Endothelial cell of umbilical vein (primary cell): ENCODE results near the gene LOXHD1. TPM values are rescaled to one million over a fixed set of nuclear protein-coding genes. Genes with fewer than 3 reads are reported as not detected.

Experiments used
- BruUV-seq: library from RNA; stranded (reverse); fragments of 400-500 nt; replicated peaks from 2 replicates; lab custom pipeline; 2021; lab: Mats Ljungman, UMichigan
- CTCF ChIA-PET: fragments of 300-600, 350-600 bp; sonication (Branson Sonifier 250); formaldehyde crosslinking; loops from one replicate; lab custom pipeline; 2021; ENCODE audit warnings: antibody characterized with exemption, inconsistent platforms; lab: Charles Lee
- POLR2A ChIA-PET: fragments of 300-600, 350-600 bp; sonication (Branson Sonifier 250); formaldehyde crosslinking; loops from one replicate; lab custom pipeline; 2021; ENCODE audit warnings: antibody characterized with exemption, inconsistent platforms; lab: Charles Lee
- DNase-seq: peaks from one replicate; pipeline ENCODE4 v3.0.0-alpha.2; 2011; ENCODE audit warnings: low read depth, low spot score
- FAIRE-seq: peaks from 2 replicates; lab custom pipeline; 2011; peaks lifted over from hg19 to GRCh38; lab: Jason Lieb, UNC
- H2AFZ ChIP-seq: 2 replicates; pipeline ENCODE4 v1.6.0; 2012; ENCODE audit warnings: low read depth, low read length, control low read depth, inconsistent platforms
- H3K27ac ChIP-seq: 2 replicates; pipeline ENCODE4 v1.5.1; 2011; ENCODE audit warnings: low read depth, mild to moderate bottlenecking, control low read depth, low read length, moderate library complexity; ENCODE audit not compliant: insufficient read depth
- H3K27me3 ChIP-seq, 2 experiments: 2 replicates each; pipeline versions ENCODE4 v1.6.0 to v1.6.1; 2011; ENCODE audit warnings: low read length in 2 of 2, mixed read lengths in 1 of 2; ENCODE audit not compliant: control insufficient read depth in 2 of 2, insufficient read depth in 2 of 2
- H3K36me3 ChIP-seq, 2 experiments: 2 replicates in 1 of 2; 3 replicates in 1 of 2; pipeline ENCODE4 v1.5.1; 2011; ENCODE audit warnings: low read length in 2 of 2, mild to moderate bottlenecking in 1 of 2, moderate library complexity in 1 of 2; ENCODE audit not compliant: control insufficient read depth in 2 of 2, insufficient read depth in 2 of 2; ENCODE audit errors: extremely low read depth in 1 of 2
- H3K4me1 ChIP-seq: 3 replicates; pipeline ENCODE4 v1.5.1; 2011; ENCODE audit warnings: mild to moderate bottlenecking, low read length; ENCODE audit not compliant: control insufficient read depth, insufficient read depth; ENCODE audit errors: extremely low read depth
- H3K4me2 ChIP-seq: 2 replicates; pipeline ENCODE4 v1.6.1; 2011; ENCODE audit warnings: low read length, control low read depth, mixed read lengths; ENCODE audit not compliant: insufficient read depth
- H3K4me3 ChIP-seq, 3 experiments: fragments of 200-600 bp in 1 of 3; sonication (generic), shearing (Covaris generic) in 1 of 3; replicated peaks in 1 of 3; 2 replicates each; pipeline ENCODE4 v1.5.1; 2011 to 2016; ENCODE audit warnings: control low read depth in 3 of 3, low read length in 3 of 3, mild to moderate bottlenecking in 2 of 3, inconsistent platforms in 1 of 3, low read depth in 1 of 3, moderate library complexity in 1 of 3; ENCODE audit not compliant: insufficient read depth in 1 of 3
- H3K79me2 ChIP-seq: 2 replicates; pipeline ENCODE4 v1.6.0; 2012; ENCODE audit warnings: low read length, inconsistent platforms; ENCODE audit not compliant: control insufficient read depth, insufficient read depth
- H3K9ac ChIP-seq: replicated peaks from 2 replicates; pipeline ENCODE3; 2011; ENCODE audit warnings: low read length, control low read depth; ENCODE audit not compliant: insufficient read depth; ENCODE audit errors: extremely low read depth
- H3K9me1 ChIP-seq: replicated peaks from 3 replicates; pipeline ENCODE4 v1.6.0; 2011; ENCODE audit warnings: mild to moderate bottlenecking, low read length; ENCODE audit not compliant: control insufficient read depth, insufficient read depth; ENCODE audit errors: extremely low read depth
- H3K9me3 ChIP-seq: replicated peaks from 2 replicates; pipeline ENCODE4 v1.5.1; 2012; ENCODE audit warnings: low read length, inconsistent platforms; ENCODE audit not compliant: control insufficient read depth, insufficient read depth
- H4K20me1 ChIP-seq: replicated peaks from 2 replicates; pipeline ENCODE3; 2011; ENCODE audit warnings: mild to moderate bottlenecking, low read length; ENCODE audit not compliant: control insufficient read depth, insufficient read depth; ENCODE audit errors: extremely low read depth
- CTCF ChIP-seq, 2 donors: IDR thresholded peaks; 1 replicate in 1 of 2; 2 replicates in 1 of 2; pipeline ENCODE4 v1.5.1; 2011; ENCODE audit warnings: low read length in 2 of 2, mild to moderate bottlenecking in 2 of 2, moderate library complexity in 2 of 2, control low read depth in 1 of 2, inconsistent platforms in 1 of 2, low read depth in 1 of 2; ENCODE audit not compliant: insufficient read depth in 1 of 2; ENCODE audit errors: extremely low read depth in 1 of 2
- EZH2 ChIP-seq: IDR thresholded peaks from 2 replicates; pipeline ENCODE4 v1.6.1; 2012; ENCODE audit warnings: borderline replicate concordance, low read depth, mild to moderate bottlenecking, moderate library complexity, low read length, inconsistent platforms; ENCODE audit not compliant: severe bottlenecking
- FOS ChIP-seq: IDR thresholded peaks from 2 replicates; pipeline ENCODE4 v1.6.1; 2011; ENCODE audit warnings: mild to moderate bottlenecking, low read length, moderate library complexity, borderline replicate concordance; ENCODE audit not compliant: insufficient read depth
- GATA2 ChIP-seq: IDR thresholded peaks from 2 replicates; pipeline ENCODE4 v1.7.0; 2011; ENCODE audit warnings: low read depth, mild to moderate bottlenecking, moderate library complexity, mixed read lengths, low read length; ENCODE audit not compliant: insufficient read length, insufficient read depth
- JUN ChIP-seq: IDR thresholded peaks from 2 replicates; pipeline ENCODE4 v1.6.1; 2011; ENCODE audit warnings: borderline replicate concordance, low read depth; ENCODE audit not compliant: insufficient read length, insufficient read depth
- MAX ChIP-seq: IDR thresholded peaks from 2 replicates; pipeline ENCODE4 v1.6.1; 2011; ENCODE audit not compliant: insufficient read depth, insufficient read length
- MYC ChIP-seq: IDR thresholded peaks from one replicate; pipeline ENCODE4 v1.6.1; 2011; ENCODE audit warnings: mild to moderate bottlenecking, low read depth, low read length
- POLR2A ChIP-seq: IDR thresholded peaks from 2 replicates; pipeline ENCODE4 v1.6.1; 2012; ENCODE audit warnings: low read depth, mild to moderate bottlenecking, control low read depth, low read length
- POLR2AphosphoS5 ChIP-seq: IDR thresholded peaks from 2 replicates; pipeline ENCODE4 v1.6.1; 2012; ENCODE audit warnings: low read depth, mild to moderate bottlenecking, control low read depth, low read length, moderate library complexity; ENCODE audit not compliant: insufficient read depth
- dilution Hi-C: fragments of 300-500 bp; cut with MboI; formaldehyde crosslinking; loops from one replicate; pipeline ENCODE4 v1.15.0; 2019; ENCODE audit warnings: low sequenced_read_pairs; ENCODE audit not compliant: extremely low pct_ligation_motif_present
- intact Hi-C: fragments of 100-400 bp; cut with micrococcal nuclease; formaldehyde crosslinking; loops from one replicate; pipeline ENCODE4 v1.10.0; 2022
- polyA plus RNA-seq, 4 experiments: library from polyadenylated mRNA; depleted of rRNA in 3 of 4; stranded (reverse) in 3 of 4; unstranded in 1 of 4; fragments of >200 nt; gene quantifications; 2 replicates each; pipeline versions ENCODE4 v1.2.1 to v1.2.3, GENCODE V29; 2011 to 2012; ENCODE audit warnings: missing spikeins in 1 of 4
- total RNA-seq: library from RNA; stranded (reverse); gene quantifications from 2 replicates; pipeline ENCODE4 v1.2.3, GENCODE V29; 2021

Gene LOXHD1
- total and polyA plus RNA-seq, 2 donors (not counting 3 experiments of a cell fraction or from before 2014, with no cell fraction given) = not detected

GRCh38 chr18:46449033-46449432, 208.0 kb downstream of the LOXHD1 start:
- no peak overlapping the region for H3K27ac ChIP-seq
- no peaks in the 10 kb centered on the region for H3K79me2 ChIP-seq
- no peaks in the 10 kb centered on the region for H3K9me1 ChIP-seq
- no peaks in the 10 kb centered on the region for H3K36me3 ChIP-seq
- H3K4me2 ChIP-seq = no peak overlapping the region
- intact Hi-C loops (no loop called here), dilution Hi-C loops (no loop called here)
- no peaks in the 10 kb centered on the region for H3K4me1 ChIP-seq
- H3K9ac ChIP-seq = no peak overlapping the region
- H3K9me3 ChIP-seq = no peaks in the 10 kb centered on the region
- ChIA-PET POLR2A (no interaction called here), CTCF (no interaction called here)
- H3K4me3 ChIP-seq = no peak overlapping the region
- no peaks in the 10 kb centered on the region for H4K20me1 ChIP-seq
- DNase-seq (no peak), FAIRE-seq (no peak)
- H3K27me3 ChIP-seq = no peaks in the 10 kb centered on the region
- BruUV-seq = no TSS peak
- H2AFZ ChIP-seq = no peak overlapping the region
- TF ChIP-seq MAX = no peak
- no peak for TF ChIP-seq JUN
- TF ChIP-seq POLR2AphosphoS5 = no peak
- no peak for TF ChIP-seq GATA2
- no peak for TF ChIP-seq EZH2
- no peak for TF ChIP-seq MYC
- no peak for TF ChIP-seq CTCF (IDR thresholded peaks at IDR 0.05; ENCODE audit: extremely low read depth in 1 of 2, insufficient read depth in 1 of 2, low read depth in 1 of 2, low read length in 2 of 2)
- TF ChIP-seq POLR2A = no peak
- no peak for TF ChIP-seq FOS
